Measurements from ENCODE around the gene ABI1.

ABI1 gene

GRCh38 chr10:26703974-26704373 lies 156.8 kb downstream of the ABI1 start:
- Histone ChIP-seq H3K14ac (ENCODE audit: low read length) (no peak overlapping the region), H3K9me3 (replicated peaks in 1 of 2; ENCODE audit: control insufficient read depth in 2 of 2, insufficient read depth in 1 of 2, low read depth in 1 of 2, low read length in 2 of 2) (peaks cover 0 to 4% of the 10 kb centered on the region in 2 donors), H3K9ac (ENCODE audit: low read depth, low read length, poor library complexity) (no peak overlapping the region)

GRCh38 chr10:26703096-26703495 lies 157.7 kb downstream of the ABI1 start:
- WGBS, 2 donors (ENCODE audit: extremely low coverage in 2 of 2, insufficient read length in 2 of 2, insufficient replicate concordance in 1 of 2) = no CpG with 5 or more reads among the region's 4 CpGs
- no peak overlapping the region for H2BK12ac ChIP-seq (ENCODE audit: low read length)
- no peaks in the 10 kb centered on the region for H3K27me3 ChIP-seq (ENCODE audit: control insufficient read depth in 3 of 3, insufficient read depth in 3 of 3, low read depth in 1 of 3, low read length in 3 of 3)
- no peak overlapping the region for H3K27ac ChIP-seq (replicated peaks; ENCODE audit: low read length)
- peaks cover 3% of the 10 kb centered on the region for H3K79me1 ChIP-seq (ENCODE audit: low read depth, low read length)
- no peak overlapping the region for H3K4me2 ChIP-seq (ENCODE audit: insufficient read depth, low read length, poor library complexity, severe bottlenecking)
- H3K18ac ChIP-seq (ENCODE audit: low read length) = no peak overlapping the region
- H2AK5ac ChIP-seq (ENCODE audit: low read depth, low read length) = no peak overlapping the region
- H3K9ac ChIP-seq (ENCODE audit: low read depth, low read length, poor library complexity) = no peak overlapping the region
- no peak overlapping the region for H3K4ac ChIP-seq (ENCODE audit: low read length)
- H3K9me3 ChIP-seq (replicated peaks in 1 of 2; ENCODE audit: control insufficient read depth in 2 of 2, insufficient read depth in 1 of 2, low read depth in 1 of 2, low read length in 2 of 2) = peaks cover 0 to 4% of the 10 kb centered on the region in 2 donors
- no peak overlapping the region for H3K14ac ChIP-seq (ENCODE audit: low read length)
- no peak overlapping the region for H4K8ac ChIP-seq (ENCODE audit: low read depth, low read length)
- H3K4me3 ChIP-seq (ENCODE audit: low read length in 2 of 2) = no peak overlapping the region
- no peak for DNase-seq (ENCODE audit: low spot score)
- no peak overlapping the region for H2BK120ac ChIP-seq (ENCODE audit: low read depth, low read length)
- H3K4me1 ChIP-seq (ENCODE audit: control insufficient read depth in 2 of 2, insufficient read depth in 1 of 2, low read depth in 1 of 2, low read length in 2 of 2) = peaks cover 3 to 5% of the 10 kb centered on the region in 2 donors
- no peak overlapping the region for H2BK5ac ChIP-seq (ENCODE audit: low read length)
- no peak overlapping the region for H2BK15ac ChIP-seq (ENCODE audit: low read length)
- H4K91ac ChIP-seq (ENCODE audit: low read depth, low read length, poor library complexity) = no peak overlapping the region
- H3K36me3 ChIP-seq (replicated peaks in 1 of 2; ENCODE audit: control insufficient read depth in 2 of 2, insufficient read depth in 2 of 2, low read length in 2 of 2) = peaks cover 14 to 60% of the 10 kb centered on the region in 2 donors
- H3K23ac ChIP-seq (ENCODE audit: low read depth, low read length, poor library complexity) = no peak overlapping the region
- no peak overlapping the region for H2AFZ ChIP-seq (ENCODE audit: low read length)

More at GRCh38 chr10:26703974-26704373, 156.8 kb downstream of the ABI1 start:
- no peaks in the 10 kb centered on the region for H3K4me1 ChIP-seq (ENCODE audit: control insufficient read depth in 2 of 2, insufficient read depth in 1 of 2, low read depth in 1 of 2, low read length in 2 of 2)
- no peak overlapping the region for H2AFZ ChIP-seq (ENCODE audit: low read length)
- H3K79me1 ChIP-seq (ENCODE audit: low read depth, low read length) = no peaks in the 10 kb centered on the region
- no peak overlapping the region for H3K23ac ChIP-seq (ENCODE audit: low read depth, low read length, poor library complexity)
- H2BK12ac ChIP-seq (ENCODE audit: low read length) = no peak overlapping the region
- no peak overlapping the region for H3K4me3 ChIP-seq (ENCODE audit: low read length in 2 of 2)
- H3K18ac ChIP-seq (ENCODE audit: low read length) = no peak overlapping the region
- no peak overlapping the region for H3K4ac ChIP-seq (ENCODE audit: low read length)
- H4K8ac ChIP-seq (ENCODE audit: low read depth, low read length) = no peak overlapping the region
- H3K27me3 ChIP-seq (ENCODE audit: control insufficient read depth in 3 of 3, insufficient read depth in 3 of 3, low read depth in 1 of 3, low read length in 3 of 3) = no peaks in the 10 kb centered on the region
- H3K4me2 ChIP-seq (ENCODE audit: insufficient read depth, low read length, poor library complexity, severe bottlenecking) = no peak overlapping the region
- no peak overlapping the region for H2AK5ac ChIP-seq (ENCODE audit: low read depth, low read length)
- H2BK120ac ChIP-seq (ENCODE audit: low read depth, low read length) = no peak overlapping the region
- H4K91ac ChIP-seq (ENCODE audit: low read depth, low read length, poor library complexity) = no peak overlapping the region
- H2BK15ac ChIP-seq (ENCODE audit: low read length) = no peak overlapping the region
- WGBS, 2 donors (ENCODE audit: extremely low coverage in 2 of 2, insufficient read length in 2 of 2, insufficient replicate concordance in 1 of 2) = no CpG with 5 or more reads among the region's 9 CpGs
- DNase-seq (ENCODE audit: low spot score) = no peak
- no peak overlapping the region for H3K27ac ChIP-seq (replicated peaks; ENCODE audit: low read length)
- H3K36me3 ChIP-seq (replicated peaks in 1 of 2; ENCODE audit: control insufficient read depth in 2 of 2, insufficient read depth in 2 of 2, low read length in 2 of 2) = peaks cover 17 to 68% of the 10 kb centered on the region in 2 donors
- H2BK5ac ChIP-seq (ENCODE audit: low read length) = no peak overlapping the region

GRCh38 chr10:26700884-26701630 lies 159.7 kb downstream of the ABI1 start:
- H4K91ac ChIP-seq (ENCODE audit: low read depth, low read length, poor library complexity) = no peak overlapping the region
- no peak overlapping the region for H2AFZ ChIP-seq (ENCODE audit: low read length)
- no peak overlapping the region for H2BK15ac ChIP-seq (ENCODE audit: low read length)
- no peak overlapping the region for H4K8ac ChIP-seq (ENCODE audit: low read depth, low read length)
- no peak overlapping the region for H3K27ac ChIP-seq (replicated peaks; ENCODE audit: low read length)
- no peak overlapping the region for H3K4ac ChIP-seq (ENCODE audit: low read length)
- no peak overlapping the region for H3K4me3 ChIP-seq (ENCODE audit: low read length in 2 of 2)
- no CpG with 5 or more reads among the region's 4 CpGs for WGBS, 2 donors (ENCODE audit: extremely low coverage in 2 of 2, insufficient read length in 2 of 2, insufficient replicate concordance in 1 of 2)
- peaks cover 5 to 6% of the 10 kb centered on the region in 2 donors for H3K4me1 ChIP-seq (ENCODE audit: control insufficient read depth in 2 of 2, insufficient read depth in 1 of 2, low read depth in 1 of 2, low read length in 2 of 2)
- no peaks in the 10 kb centered on the region for H3K27me3 ChIP-seq (ENCODE audit: control insufficient read depth in 3 of 3, insufficient read depth in 3 of 3, low read depth in 1 of 3, low read length in 3 of 3)
- DNase-seq (ENCODE audit: low spot score) = no peak
- no peak overlapping the region for H3K14ac ChIP-seq (ENCODE audit: low read length)
- no peak overlapping the region for H2BK120ac ChIP-seq (ENCODE audit: low read depth, low read length)
- H2BK12ac ChIP-seq (ENCODE audit: low read length) = no peak overlapping the region
- H3K23ac ChIP-seq (ENCODE audit: low read depth, low read length, poor library complexity) = no peak overlapping the region
- no peak overlapping the region for H3K18ac ChIP-seq (ENCODE audit: low read length)
- peaks cover 3% of the 10 kb centered on the region for H3K79me1 ChIP-seq (ENCODE audit: low read depth, low read length)
- H2BK5ac ChIP-seq (ENCODE audit: low read length) = no peak overlapping the region
- H3K4me2 ChIP-seq (ENCODE audit: insufficient read depth, low read length, poor library complexity, severe bottlenecking) = no peak overlapping the region
- H3K9ac ChIP-seq (ENCODE audit: low read depth, low read length, poor library complexity) = no peak overlapping the region
- H2AK5ac ChIP-seq (ENCODE audit: low read depth, low read length) = no peak overlapping the region
- H3K9me3 ChIP-seq (replicated peaks in 1 of 2; ENCODE audit: control insufficient read depth in 2 of 2, insufficient read depth in 1 of 2, low read depth in 1 of 2, low read length in 2 of 2) = peaks cover 0 to 4% of the 10 kb centered on the region in 2 donors
- H3K36me3 ChIP-seq (replicated peaks in 1 of 2; ENCODE audit: control insufficient read depth in 2 of 2, insufficient read depth in 2 of 2, low read length in 2 of 2) = peaks cover 7 to 39% of the 10 kb centered on the region in 2 donors

- Histone ChIP-seq H3K4me2 (ENCODE audit: insufficient read depth, low read length, poor library complexity, severe bottlenecking) (no peak overlapping the region), H3K4ac (ENCODE audit: low read length) (no peak overlapping the region), H2BK15ac (ENCODE audit: low read length) (no peak overlapping the region), H3K9ac (ENCODE audit: low read depth, low read length, poor library complexity) (no peak overlapping the region), H3K18ac (ENCODE audit: low read length) (no peak overlapping the region), H3K9me3 (replicated peaks in 1 of 2; ENCODE audit: control insufficient read depth in 2 of 2, insufficient read depth in 1 of 2, low read depth in 1 of 2, low read length in 2 of 2) (peaks cover 0 to 4% of the 10 kb centered on the region in 2 donors), H3K4me3 (ENCODE audit: low read length in 2 of 2) (no peak overlapping the region), H3K27me3 (ENCODE audit: control insufficient read depth in 3 of 3, insufficient read depth in 3 of 3, low read depth in 1 of 3, low read length in 3 of 3) (no peaks in the 10 kb centered on the region), H3K23ac (ENCODE audit: low read depth, low read length, poor library complexity) (no peak overlapping the region), H2AK5ac (ENCODE audit: low read depth, low read length) (no peak overlapping the region), H2AFZ (ENCODE audit: low read length) (no peak overlapping the region), H3K27ac (replicated peaks; ENCODE audit: low read length) (no peak overlapping the region), H3K36me3 (replicated peaks in 1 of 2; ENCODE audit: control insufficient read depth in 2 of 2, insufficient read depth in 2 of 2, low read length in 2 of 2) (peaks cover 2 to 25% of the 10 kb centered on the region in 2 donors), H3K79me1 (ENCODE audit: low read depth, low read length) (peaks cover 3% of the 10 kb centered on the region), H2BK12ac (ENCODE audit: low read length) (no peak overlapping the region), H4K8ac (ENCODE audit: low read depth, low read length) (no peak overlapping the region), H3K4me1 (ENCODE audit: control insufficient read depth in 2 of 2, insufficient read depth in 1 of 2, low read depth in 1 of 2, low read length in 2 of 2) (peaks cover 5 to 6% of the 10 kb centered on the region in 2 donors), H2BK120ac (ENCODE audit: low read depth, low read length) (no peak overlapping the region), H2BK5ac (ENCODE audit: low read length) (no peak overlapping the region), H3K14ac (ENCODE audit: low read length) (no peak overlapping the region), H4K91ac (ENCODE audit: low read depth, low read length, poor library complexity) (no peak overlapping the region)
- no CpG with 5 or more reads among the region's 7 CpGs for WGBS, 2 donors (ENCODE audit: extremely low coverage in 2 of 2, insufficient read length in 2 of 2, insufficient replicate concordance in 1 of 2)
- no peak for DNase-seq (ENCODE audit: low spot score)
These were observed 161.1 kb downstream of the ABI1 start for GRCh38 chr10:26699631-26700030.
